ENCODE results near the gene GPNMB. TPM values are rescaled to one million over a fixed set of nuclear protein-coding genes. Genes with fewer than 3 reads are reported as not detected.

Gene GPNMB
- total and polyA plus RNA-seq, 2 of the 13 experiments (the other 11 are each of a cell fraction or from before 2014, with no cell fraction given), result 1.1 to 1.6 TPM

GRCh38 chr7:23276376-23276775 is 29.8 kb downstream of the GPNMB start:
- DNase-seq (ENCODE audit: low spot score) (peak; percentile 38), ATAC-seq (peak; percentile 36), FAIRE-seq (no peak)
- Histone ChIP-seq H3K4me2 (ENCODE audit: low read depth, low read length) (no peak overlapping the region), H3K4me3 (replicated peaks in 1 of 3; ENCODE audit: insufficient read depth in 1 of 3, low read depth in 2 of 3, low read length in 3 of 3) (no peak overlapping the region), H2AFZ (ENCODE audit: low read length) (no peak overlapping the region), H3K36me3 (replicated peaks in 1 of 2; ENCODE audit: control insufficient read depth in 1 of 2, insufficient read depth in 2 of 2, low read length in 2 of 2) (no peaks in the 10 kb centered on the region), H3K9ac (ENCODE audit: insufficient read depth, low read depth, low read length) (no peak overlapping the region), H3K79me2 (ENCODE audit: insufficient read depth, low read length) (no peaks in the 10 kb centered on the region), H3K27ac (ENCODE audit: extremely low read length, insufficient read depth, low read length) (no peak overlapping the region), H3K27me3 (ENCODE audit: control insufficient read depth in 1 of 2, insufficient read depth in 2 of 2, low read length in 2 of 2) (no peaks in the 10 kb centered on the region), H3K4me1 (ENCODE audit: insufficient read depth, low read length) (peaks cover 39% of the 10 kb centered on the region), H3K9me3 (ENCODE audit: low read length) (no peaks in the 10 kb centered on the region), H4K20me1 (ENCODE audit: insufficient read depth, low read length) (no peaks in the 10 kb centered on the region)
- intact Hi-C loops (cut with micrococcal nuclease; ENCODE audit: unreplicated experiment) (loop anchor here (10.0 kb wide), 1 partner anchor 158 kb away; no protein-coding TSS in a partner anchor), in situ Hi-C loops (cut with HindIII; ENCODE audit: extremely low pct_ligation_motif_present, low pct_unique_long_range_greater_than_20kb) (loop anchor here (10.0 kb wide), 1 partner anchor 248 kb away; no protein-coding TSS in a partner anchor)
- WGBS (ENCODE audit: low lambda C conversion rate), result 77% methylated on average over 5 of the region's 5 CpGs
- TF ChIP-seq CEBPG (CRISPR knock-in tag; IDR thresholded peaks at IDR 0.05) (peak; percentile 59), HDAC1 (CRISPR knock-in tag; IDR thresholded peaks at IDR 0.05) (no peak), ZNF724P (CRISPR knock-in tag; IDR thresholded peaks at IDR 0.05; ENCODE audit: borderline replicate concordance) (no peak), MTF2 (CRISPR knock-in tag; IDR thresholded peaks at IDR 0.05; ENCODE audit: borderline replicate concordance) (no peak), CTCF (CRISPR knock-in tag; IDR thresholded peaks at IDR 0.05) (peak; percentile 40), STAG1 (CRISPR knock-in tag; IDR thresholded peaks at IDR 0.05) (peak; percentile 24; the same call in 1 of the 2 replicates), CEBPB (IDR thresholded peaks at IDR 0.05; ENCODE audit: borderline replicate concordance, low read depth, low read length) (peak; percentile 50; the same call in 1 of the 2 replicates), ZBTB38 (CRISPR knock-in tag; IDR thresholded peaks at IDR 0.05) (no peak), ZNF432 (CRISPR knock-in tag; IDR thresholded peaks at IDR 0.05; ENCODE audit: borderline replicate concordance) (no peak)
- no TSS peak for BruUV-seq (replicated peaks)
- ChIA-PET CTCF (ENCODE audit: low intra/inter-chr PET ratio, low total read pairs) (no interaction called here), POLR2A (interaction anchor here (1.2 to 1.3 kb wide), 2 partner anchors 17 to 82 kb away, joined by 3 to 4 read pairs; no protein-coding TSS in a partner anchor)

Measured in HepG2 (cell line).